Lower leg skin (tissue), 3 donors: ENCODE measurements around the gene MYO18B.

Source experiments
- POLR2A ChIP-seq, 2 donors: fragments of 450-650 bp; IDR thresholded peaks; one replicate each; pipeline ENCODE4 v1.6.1; 2016 to 2017; ENCODE audit warnings: antibody characterized with exemption in 2 of 2, mild to moderate bottlenecking in 1 of 2, moderate library complexity in 1 of 2
- TF ChIP-seq, protein P1 (sequence below), 3 donors: fragments of 450-650 bp; IDR thresholded peaks; one replicate each; pipeline ENCODE4 v1.5.1; 2016; ENCODE audit warnings: antibody characterized with exemption in 3 of 3, mild to moderate bottlenecking in 3 of 3, moderate library complexity in 2 of 3

GRCh38 chr22:25938151-25938550 is 196.2 kb downstream of the MYO18B start:
- no peak for TF ChIP-seq POLR2A (IDR thresholded peaks at IDR 0.05)
- TF ChIP-seq, protein P1, sequence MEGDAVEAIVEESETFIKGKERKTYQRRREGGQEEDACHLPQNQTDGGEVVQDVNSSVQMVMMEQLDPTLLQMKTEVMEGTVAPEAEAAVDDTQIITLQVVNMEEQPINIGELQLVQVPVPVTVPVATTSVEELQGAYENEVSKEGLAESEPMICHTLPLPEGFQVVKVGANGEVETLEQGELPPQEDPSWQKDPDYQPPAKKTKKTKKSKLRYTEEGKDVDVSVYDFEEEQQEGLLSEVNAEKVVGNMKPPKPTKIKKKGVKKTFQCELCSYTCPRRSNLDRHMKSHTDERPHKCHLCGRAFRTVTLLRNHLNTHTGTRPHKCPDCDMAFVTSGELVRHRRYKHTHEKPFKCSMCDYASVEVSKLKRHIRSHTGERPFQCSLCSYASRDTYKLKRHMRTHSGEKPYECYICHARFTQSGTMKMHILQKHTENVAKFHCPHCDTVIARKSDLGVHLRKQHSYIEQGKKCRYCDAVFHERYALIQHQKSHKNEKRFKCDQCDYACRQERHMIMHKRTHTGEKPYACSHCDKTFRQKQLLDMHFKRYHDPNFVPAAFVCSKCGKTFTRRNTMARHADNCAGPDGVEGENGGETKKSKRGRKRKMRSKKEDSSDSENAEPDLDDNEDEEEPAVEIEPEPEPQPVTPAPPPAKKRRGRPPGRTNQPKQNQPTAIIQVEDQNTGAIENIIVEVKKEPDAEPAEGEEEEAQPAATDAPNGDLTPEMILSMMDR (IDR thresholded peaks at IDR 0.05), result no peak
